ENCODE data around the gene RAB6A.

- TF ChIP-seq CTCF (IDR thresholded peaks at IDR 0.05; ENCODE audit: low read depth, low read length, poor library complexity, severe bottlenecking) (no peak), EZH2phosphoT487 (IDR thresholded peaks at IDR 0.05; ENCODE audit: borderline replicate concordance, low read length) (no peak)
Measured at GRCh38 chr11:73795925-73796632, 35.2 kb upstream of the RAB6A start.
